HUES64 (cell line): ENCODE data around the gene RIC3.

Source experiments
- H3K27ac ChIP-seq: 2 replicates; pipeline ENCODE4 v1.7.0; 2013; ENCODE audit warnings: low read depth, low read length, inconsistent platforms
- H3K27me3 ChIP-seq: 2 replicates; pipeline ENCODE4 v1.6.1; 2013; ENCODE audit warnings: mild to moderate bottlenecking, low read length; ENCODE audit not compliant: insufficient read depth
- H3K36me3 ChIP-seq: 2 replicates; pipeline ENCODE4 v1.6.1; 2013; ENCODE audit warnings: mild to moderate bottlenecking, low read length; ENCODE audit not compliant: insufficient read depth
- H3K4me1 ChIP-seq: 2 replicates; pipeline ENCODE4 v1.6.1; 2013; ENCODE audit warnings: mild to moderate bottlenecking, low read length, moderate library complexity; ENCODE audit not compliant: insufficient read depth
- H3K4me3 ChIP-seq: 2 replicates; pipeline ENCODE4 v1.5.1; 2013; ENCODE audit warnings: mild to moderate bottlenecking, low read length, moderate library complexity
- H3K9ac ChIP-seq: 2 replicates; pipeline ENCODE4 v1.6.1; 2013; ENCODE audit warnings: mild to moderate bottlenecking, low read depth, low read length
- H3K9me3 ChIP-seq: 2 replicates; pipeline ENCODE4 v1.6.1; 2013; ENCODE audit warnings: low read depth, low read length; ENCODE audit not compliant: insufficient read depth
- WGBS: fragments of 150-250, 120-280 bp; methylation state at CpG from one replicate; pipeline ENCODE4 v1.1.7; 2013; ENCODE audit warnings: missing lambda C conversion rate; 5-methylcytosine and 5-hydroxymethylcytosine counted together

The RIC3 gene

GRCh38 chr11:8056810-8057463, 111.9 kb downstream of the RIC3 start:
- H3K27me3 ChIP-seq = no peaks in the 10 kb centered on the region
- no peak overlapping the region for H3K4me3 ChIP-seq
- H3K27ac ChIP-seq = no peak overlapping the region
- H3K4me1 ChIP-seq = no peaks in the 10 kb centered on the region
- WGBS = 91% methylated on average over 11 of the region's 12 CpGs
- H3K9ac ChIP-seq = no peak overlapping the region
- no peaks in the 10 kb centered on the region for H3K9me3 ChIP-seq
- no peaks in the 10 kb centered on the region for H3K36me3 ChIP-seq
